Measurements from ENCODE around the gene CIITA.

CIITA gene

DNA sequence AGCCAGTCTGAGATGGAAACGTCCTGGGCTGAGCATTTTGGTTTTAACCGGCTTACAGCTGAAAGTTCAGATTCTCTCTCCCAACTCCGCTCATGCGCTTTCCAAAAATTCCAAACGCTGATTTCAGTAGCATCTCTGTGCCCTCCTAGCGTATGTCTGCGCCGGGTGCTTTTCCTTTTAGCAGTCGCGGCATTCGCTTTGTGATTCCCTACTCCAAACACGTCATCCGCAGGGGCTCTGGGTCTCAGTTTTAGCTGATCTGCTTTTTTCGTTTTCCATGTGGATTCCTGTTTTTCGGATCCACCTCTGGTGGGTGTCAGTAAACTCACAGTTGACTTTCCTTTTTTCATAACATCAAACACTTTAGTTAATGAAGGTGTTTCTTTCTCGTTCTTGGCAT lies 36.3 kb upstream of the CIITA start:
- DNase-seq (ENCODE audit: extremely low read depth, low read depth) = no peak
- TF ChIP-seq CTCF (IDR thresholded peaks at IDR 0.05; ENCODE audit: low read depth, low read length) = no peak

DNA sequence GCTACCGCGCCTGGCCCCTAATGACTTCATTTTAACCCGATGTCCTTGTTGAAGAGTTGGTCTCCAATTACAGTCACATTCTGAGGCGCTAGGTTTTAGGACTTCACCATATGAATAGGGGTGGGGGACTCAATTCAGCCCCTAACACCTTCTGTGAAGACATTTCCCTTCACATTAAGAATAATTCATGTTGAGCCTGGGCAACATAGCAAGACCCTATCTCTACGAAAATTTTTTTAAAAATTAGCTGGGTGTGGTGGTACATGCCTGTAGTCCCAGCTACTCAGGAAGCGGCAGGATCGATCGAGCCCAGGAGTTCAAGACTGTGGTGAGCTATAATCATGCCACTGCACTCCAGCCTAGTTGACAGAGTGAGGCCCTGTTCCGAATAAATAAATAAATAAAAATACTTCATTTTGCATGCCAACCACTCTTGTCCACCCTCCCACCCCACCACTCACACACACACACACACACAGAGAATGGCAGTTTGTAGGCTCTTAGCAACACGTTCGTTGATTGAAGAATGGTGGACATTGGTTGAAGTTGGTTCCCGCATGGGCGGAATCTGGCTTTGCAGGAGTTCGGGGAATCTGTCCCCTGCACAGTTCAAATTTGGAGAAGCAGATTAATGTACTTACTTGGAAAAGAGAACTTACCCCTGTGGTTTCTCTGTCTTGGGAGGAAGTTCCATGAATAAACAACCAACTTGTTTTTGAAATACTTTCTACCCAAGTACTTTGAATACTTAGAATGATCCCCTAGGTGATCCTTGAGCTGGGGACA lies 30.6 kb upstream of the CIITA start:
- no peak for TF ChIP-seq CTCF (IDR thresholded peaks at IDR 0.05; ENCODE audit: low read depth, low read length)
- DNase-seq (ENCODE audit: extremely low read depth, low read depth) = no peak

GRCh38 chr16:10847176-10847575 lies 29.8 kb upstream of the CIITA start:
- DNase-seq (ENCODE audit: extremely low read depth, low read depth) = no peak
- TF ChIP-seq CTCF (IDR thresholded peaks at IDR 0.05; ENCODE audit: low read depth, low read length) = no peak

DNA sequence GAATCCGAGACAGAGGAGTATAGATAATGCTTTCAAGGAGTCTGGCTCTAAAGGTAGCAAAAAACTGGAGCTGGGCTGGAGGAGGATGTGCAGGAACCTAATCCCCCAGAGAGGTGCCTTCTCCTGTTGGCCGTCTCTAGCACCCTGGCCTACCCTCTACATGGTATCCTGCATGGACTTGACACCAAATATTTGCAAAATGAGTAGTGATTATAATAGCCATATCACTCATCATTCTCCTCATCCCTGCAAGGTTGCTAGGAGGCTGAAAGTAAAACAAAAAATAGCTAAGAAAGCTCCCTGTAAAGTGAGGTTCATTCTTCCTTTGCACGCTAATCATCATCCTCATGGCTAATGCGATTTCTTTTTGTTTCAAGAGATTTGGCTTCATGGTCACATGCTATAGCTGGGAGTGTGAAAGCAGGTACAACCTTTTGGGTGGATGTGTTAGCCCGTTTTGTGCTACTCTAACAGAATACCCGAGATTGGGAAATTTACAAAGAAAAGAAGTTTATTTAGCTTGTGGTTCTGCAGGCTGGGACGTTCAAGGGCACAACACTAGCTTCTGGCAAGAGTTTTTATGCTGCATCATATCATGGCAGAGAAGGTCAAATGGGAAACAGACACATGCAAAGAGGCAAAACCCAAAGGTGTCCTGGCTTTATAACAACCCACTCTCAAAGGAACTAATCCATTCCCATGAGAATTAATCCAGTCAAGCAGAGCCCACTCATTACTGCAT lies 27.1 kb upstream of the CIITA start:
- DNase-seq (ENCODE audit: extremely low read depth, low read depth) = no peak
- TF ChIP-seq CTCF (IDR thresholded peaks at IDR 0.05; ENCODE audit: low read depth, low read length) = no peak

- TF ChIP-seq CTCF (IDR thresholded peaks at IDR 0.05; ENCODE audit: low read depth, low read length) = no peak
- DNase-seq (ENCODE audit: extremely low read depth, low read depth) = no peak
Observed at GRCh38 chr16:10850478-10850850, 26.5 kb upstream of the CIITA start.

- TF ChIP-seq CTCF (IDR thresholded peaks at IDR 0.05; ENCODE audit: low read depth, low read length) = no peak
- no peak for DNase-seq (ENCODE audit: extremely low read depth, low read depth)
Observed at GRCh38 chr16:10851512-10851911, 25.5 kb upstream of the CIITA start.

DNA sequence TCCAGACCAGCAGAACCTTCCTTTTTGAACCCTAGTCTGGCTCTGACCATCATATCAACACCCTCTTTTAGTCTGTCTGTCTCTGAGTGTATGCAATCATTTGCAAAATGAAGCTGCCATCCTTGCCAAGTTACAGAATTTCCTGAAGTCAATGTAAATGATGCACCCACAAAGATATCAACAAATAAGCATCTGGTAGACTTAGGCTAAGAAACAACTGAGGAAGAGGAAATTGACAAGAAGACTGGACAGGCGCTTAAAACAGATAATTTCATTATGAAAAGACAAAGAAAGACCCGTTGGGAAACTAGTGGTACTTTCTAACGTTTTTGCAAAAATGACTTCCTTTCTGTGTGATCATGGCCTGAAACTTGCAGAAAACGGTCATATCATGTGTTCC lies 24.7 kb upstream of the CIITA start:
- TF ChIP-seq CTCF (IDR thresholded peaks at IDR 0.05; ENCODE audit: low read depth, low read length) = no peak
- DNase-seq (ENCODE audit: extremely low read depth, low read depth) = no peak

Measured in AG09319 (cell line).